ENCODE data around the gene GHITM.
"Not testable (repeated sequence)": the region's sequence is repeated elsewhere in the genome, so short reads cannot be mapped to it uniquely, and the experiment has no call there.

GHITM gene

DNA sequence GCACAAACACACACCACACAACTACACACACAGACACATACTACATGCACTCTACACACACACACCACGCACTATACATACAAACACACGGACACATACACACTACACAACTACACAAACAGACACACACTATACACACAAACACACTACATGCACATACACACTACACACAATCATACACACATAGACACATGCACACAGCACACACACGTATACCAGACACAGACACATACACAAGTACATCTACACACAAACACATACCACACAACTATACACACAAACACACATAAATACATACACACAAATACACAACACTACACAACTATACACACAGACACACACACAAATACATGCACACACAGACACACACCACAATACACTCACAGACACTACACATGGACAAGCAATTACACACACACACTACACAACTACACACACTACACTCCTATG is 38.9 kb downstream of the GHITM start:
- H3K4me3 ChIP-seq (ENCODE audit: low read depth, low read length), result no peak overlapping the region
- TF ChIP-seq, protein P1, sequence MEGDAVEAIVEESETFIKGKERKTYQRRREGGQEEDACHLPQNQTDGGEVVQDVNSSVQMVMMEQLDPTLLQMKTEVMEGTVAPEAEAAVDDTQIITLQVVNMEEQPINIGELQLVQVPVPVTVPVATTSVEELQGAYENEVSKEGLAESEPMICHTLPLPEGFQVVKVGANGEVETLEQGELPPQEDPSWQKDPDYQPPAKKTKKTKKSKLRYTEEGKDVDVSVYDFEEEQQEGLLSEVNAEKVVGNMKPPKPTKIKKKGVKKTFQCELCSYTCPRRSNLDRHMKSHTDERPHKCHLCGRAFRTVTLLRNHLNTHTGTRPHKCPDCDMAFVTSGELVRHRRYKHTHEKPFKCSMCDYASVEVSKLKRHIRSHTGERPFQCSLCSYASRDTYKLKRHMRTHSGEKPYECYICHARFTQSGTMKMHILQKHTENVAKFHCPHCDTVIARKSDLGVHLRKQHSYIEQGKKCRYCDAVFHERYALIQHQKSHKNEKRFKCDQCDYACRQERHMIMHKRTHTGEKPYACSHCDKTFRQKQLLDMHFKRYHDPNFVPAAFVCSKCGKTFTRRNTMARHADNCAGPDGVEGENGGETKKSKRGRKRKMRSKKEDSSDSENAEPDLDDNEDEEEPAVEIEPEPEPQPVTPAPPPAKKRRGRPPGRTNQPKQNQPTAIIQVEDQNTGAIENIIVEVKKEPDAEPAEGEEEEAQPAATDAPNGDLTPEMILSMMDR (IDR thresholded peaks at IDR 0.05; ENCODE audit: low read depth, low read length), result no peak
- in situ Hi-C loops (cut with HindIII; ENCODE audit: low sequenced_read_pairs), result no loop called here
- no peak for DNase-seq (ENCODE audit: low read depth, low spot score)

DNA sequence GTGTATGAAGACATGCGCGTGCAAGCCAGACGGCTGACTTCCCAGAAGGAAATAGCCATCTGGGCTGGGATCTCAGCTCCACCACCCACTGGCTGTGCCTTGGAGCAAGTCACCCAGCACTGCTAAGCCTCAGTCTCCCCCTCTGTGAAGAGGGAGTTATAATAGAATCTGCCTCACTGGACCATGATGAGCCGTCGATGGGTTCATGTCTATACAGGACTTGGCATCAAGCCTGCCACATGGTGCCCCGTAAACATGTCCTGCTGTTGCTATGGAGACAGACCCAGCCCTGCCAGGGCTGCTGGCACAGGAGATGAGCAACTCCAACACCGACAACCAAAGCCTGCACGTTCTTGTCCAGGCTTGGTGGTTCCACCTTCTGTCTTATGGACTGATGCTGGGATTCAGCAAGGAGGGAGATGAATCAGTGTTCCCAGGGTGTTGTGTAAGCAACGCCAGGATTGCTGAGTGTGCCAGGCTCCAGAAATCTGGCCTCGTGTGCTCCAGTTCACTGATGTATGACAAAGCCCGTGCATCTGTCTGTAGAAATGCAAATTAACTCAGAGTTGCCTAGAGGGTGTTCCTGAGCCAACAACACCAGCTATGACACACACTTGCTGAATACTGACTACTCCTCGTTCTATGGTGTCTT is 39.9 kb downstream of the GHITM start:
- TF ChIP-seq, protein P1 (IDR thresholded peaks at IDR 0.05; ENCODE audit: low read depth, low read length), result no peak
- DNase-seq (ENCODE audit: low read depth, low spot score), result no peak
- in situ Hi-C loops (cut with HindIII; ENCODE audit: low sequenced_read_pairs), result no loop called here
- H3K4me3 ChIP-seq (ENCODE audit: low read depth, low read length), result no peak overlapping the region

- H3K4me3 ChIP-seq (ENCODE audit: low read depth, low read length); DNase-seq (ENCODE audit: low read depth, low spot score); in situ Hi-C loops (cut with HindIII; ENCODE audit: low sequenced_read_pairs): not testable (repeated sequence)
Observed at GRCh38 chr10:84180386-84180785, 41.1 kb downstream of the GHITM start.

- no peak for DNase-seq (ENCODE audit: low read depth, low spot score)
- TF ChIP-seq, protein P1 (IDR thresholded peaks at IDR 0.05; ENCODE audit: low read depth, low read length), result no peak
- H3K4me3 ChIP-seq (ENCODE audit: low read depth, low read length), result no peak overlapping the region
- in situ Hi-C loops (cut with HindIII; ENCODE audit: low sequenced_read_pairs), result no loop called here
Observed at GRCh38 chr10:84181631-84182030, 42.3 kb downstream of the GHITM start.

DNA sequence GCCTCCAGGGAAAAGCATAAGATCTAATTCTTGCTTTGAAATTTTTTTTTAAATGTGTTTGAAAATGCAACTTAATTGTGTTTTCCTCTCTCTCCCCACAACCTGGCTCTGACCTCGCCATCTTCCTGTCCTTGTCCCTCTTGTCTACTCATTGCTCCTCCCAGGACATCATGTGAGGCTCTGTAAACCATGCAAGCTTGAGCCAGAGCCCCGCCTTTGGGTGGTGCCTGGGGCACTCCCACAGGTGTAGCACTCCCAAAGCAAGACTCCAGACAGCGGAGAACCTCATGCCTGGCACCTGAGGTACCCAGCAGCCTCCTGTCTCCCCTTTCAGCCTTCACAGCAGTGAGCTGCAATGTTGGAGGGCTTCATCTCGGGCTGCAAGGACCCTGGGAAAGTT is 45.2 kb downstream of the GHITM start:
- no peak for DNase-seq (ENCODE audit: low read depth, low spot score)
- no peak overlapping the region for H3K4me3 ChIP-seq (ENCODE audit: low read depth, low read length)
- TF ChIP-seq, protein P1 (IDR thresholded peaks at IDR 0.05; ENCODE audit: low read depth, low read length), result no peak
- in situ Hi-C loops (cut with HindIII; ENCODE audit: low sequenced_read_pairs), result no loop called here

DNA sequence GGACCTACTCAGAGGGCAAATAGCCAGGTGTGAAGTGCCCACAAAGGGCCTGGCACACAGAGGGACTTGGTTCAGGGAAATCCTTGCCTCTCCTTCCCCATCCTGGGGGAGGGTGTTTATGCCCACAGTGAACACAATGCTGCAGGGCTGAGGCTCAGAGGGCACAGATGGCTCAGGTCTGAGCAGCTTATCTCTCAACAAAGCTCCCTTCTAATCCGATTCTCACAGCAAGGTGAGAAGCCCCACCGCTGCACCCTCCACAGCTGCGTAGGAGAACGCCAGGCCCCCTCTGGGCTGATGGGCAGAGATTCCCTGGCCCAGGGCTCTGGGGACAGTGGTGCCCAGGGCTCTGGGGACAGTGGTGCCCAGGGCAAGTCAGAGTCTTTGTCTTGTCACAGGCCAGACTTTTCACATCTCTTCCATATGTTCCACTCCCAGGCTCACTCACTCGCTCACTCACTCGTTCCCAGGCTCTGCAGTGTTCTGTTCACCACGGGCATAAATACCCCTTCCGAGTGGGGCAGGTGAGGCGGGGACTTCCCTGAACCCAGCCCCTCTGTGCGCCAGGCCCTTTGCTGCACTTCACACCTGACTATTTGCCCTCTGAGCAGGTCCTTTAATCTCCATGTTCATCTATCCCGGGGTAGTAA is 46.3 kb downstream of the GHITM start:
- TF ChIP-seq, protein P1 (IDR thresholded peaks at IDR 0.05; ENCODE audit: low read depth, low read length), result no peak
- DNase-seq (ENCODE audit: low read depth, low spot score), result no peak
- in situ Hi-C loops (cut with HindIII; ENCODE audit: low sequenced_read_pairs), result no loop called here
- no peak overlapping the region for H3K4me3 ChIP-seq (ENCODE audit: low read depth, low read length)

GRCh38 chr10:84188815-84189214 is 49.5 kb downstream of the GHITM start:
- no peak overlapping the region for H3K4me3 ChIP-seq (ENCODE audit: low read depth, low read length)
- in situ Hi-C loops (cut with HindIII; ENCODE audit: low sequenced_read_pairs), result no loop called here
- DNase-seq (ENCODE audit: low read depth, low spot score), result no peak
- TF ChIP-seq, protein P1 (IDR thresholded peaks at IDR 0.05; ENCODE audit: low read depth, low read length), result no peak

All from astrocyte of the spinal cord (primary cell).